Cortex of kidney (tissue), 1 donor: ENCODE data around the gene SLC44A1.

Source experiments
- DNase-seq: peaks from one replicate; lab custom pipeline; 2025; lab: John Stamatoyannopoulos, UW

Gene SLC44A1

DNA sequence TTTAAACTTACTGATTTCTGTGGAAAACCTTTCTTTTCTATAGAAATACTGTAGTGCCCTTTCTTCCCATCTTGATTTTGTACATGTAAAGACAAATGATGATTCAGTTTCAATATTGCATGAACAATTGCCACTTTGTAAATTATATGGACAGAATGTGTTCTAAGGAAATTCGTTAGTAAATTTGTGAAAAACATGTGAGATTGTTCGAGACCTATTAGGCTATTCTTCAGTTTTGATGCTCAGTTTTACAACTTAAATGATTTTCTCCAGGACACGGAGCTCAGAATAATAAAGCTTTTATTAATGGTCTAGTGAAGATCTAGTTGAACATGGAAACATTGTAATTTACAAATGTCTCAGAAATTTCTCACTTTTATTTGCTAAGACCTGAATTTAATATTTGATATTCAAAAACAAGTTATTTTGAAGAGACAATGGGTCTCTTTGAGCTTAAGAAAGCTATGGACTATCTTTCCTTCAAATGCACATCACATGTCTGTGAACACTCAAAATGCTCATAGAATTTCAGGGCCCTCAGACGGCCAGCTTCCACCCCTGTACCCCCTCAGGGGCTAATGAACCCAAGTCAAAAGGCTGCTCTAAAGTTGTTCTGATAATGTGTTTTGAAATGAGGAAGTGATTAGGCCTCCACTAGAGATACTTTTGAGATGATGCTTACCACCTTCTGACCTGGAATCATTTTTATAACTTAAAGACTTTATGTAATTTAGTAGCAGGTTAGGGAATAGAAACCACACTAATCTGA lies 149.3 kb downstream of the SLC44A1 start:
- DNase-seq = no peak

DNA sequence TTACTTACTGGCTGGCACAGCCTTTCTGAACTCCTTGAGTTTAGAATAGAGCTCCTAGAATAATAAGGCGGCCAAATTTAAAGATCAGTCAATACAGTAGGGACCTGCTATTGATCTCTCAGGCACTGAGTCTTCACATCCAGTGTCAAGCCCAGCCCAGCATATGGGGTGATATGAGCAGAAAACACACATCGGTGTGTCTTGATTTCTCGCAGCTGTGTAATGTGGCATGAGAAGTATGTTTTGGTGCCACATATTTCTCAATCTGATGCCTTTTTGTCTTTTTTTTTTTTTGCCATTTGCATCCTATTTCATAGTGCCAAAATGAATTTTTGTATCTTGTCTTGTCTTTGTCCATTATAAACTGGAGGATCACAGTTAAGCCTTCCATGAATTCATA lies 152.0 kb downstream of the SLC44A1 start:
- no peak for DNase-seq

GRCh38 chr9:105396901-105397300 lies 152.4 kb downstream of the SLC44A1 start:
- DNase-seq = no peak

GRCh38 chr9:105399117-105399516 lies 154.7 kb downstream of the SLC44A1 start:
- DNase-seq = no peak

DNA sequence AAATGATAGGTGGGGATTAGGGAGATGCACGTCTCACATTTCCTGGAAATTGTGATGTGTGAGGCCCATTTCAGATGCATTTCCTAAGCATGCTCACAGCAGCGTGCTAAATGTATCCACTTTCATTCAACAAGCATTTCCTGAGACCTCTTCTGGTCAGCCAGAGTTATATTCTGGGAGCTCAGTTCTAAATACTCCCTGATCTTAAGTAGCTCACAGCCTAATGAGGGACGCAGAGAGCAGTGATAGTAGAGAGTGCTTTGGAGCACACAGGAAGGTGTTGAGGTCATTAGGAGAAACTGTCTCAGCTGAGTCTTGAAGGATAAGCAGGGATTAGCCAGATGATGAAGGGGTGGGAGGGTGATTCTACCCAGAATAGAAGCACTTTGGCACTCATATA lies 157.2 kb downstream of the SLC44A1 start:
- no peak for DNase-seq

- DNase-seq = no peak
Measured at GRCh38 chr9:105403552-105404248, 159.2 kb downstream of the SLC44A1 start.

DNA sequence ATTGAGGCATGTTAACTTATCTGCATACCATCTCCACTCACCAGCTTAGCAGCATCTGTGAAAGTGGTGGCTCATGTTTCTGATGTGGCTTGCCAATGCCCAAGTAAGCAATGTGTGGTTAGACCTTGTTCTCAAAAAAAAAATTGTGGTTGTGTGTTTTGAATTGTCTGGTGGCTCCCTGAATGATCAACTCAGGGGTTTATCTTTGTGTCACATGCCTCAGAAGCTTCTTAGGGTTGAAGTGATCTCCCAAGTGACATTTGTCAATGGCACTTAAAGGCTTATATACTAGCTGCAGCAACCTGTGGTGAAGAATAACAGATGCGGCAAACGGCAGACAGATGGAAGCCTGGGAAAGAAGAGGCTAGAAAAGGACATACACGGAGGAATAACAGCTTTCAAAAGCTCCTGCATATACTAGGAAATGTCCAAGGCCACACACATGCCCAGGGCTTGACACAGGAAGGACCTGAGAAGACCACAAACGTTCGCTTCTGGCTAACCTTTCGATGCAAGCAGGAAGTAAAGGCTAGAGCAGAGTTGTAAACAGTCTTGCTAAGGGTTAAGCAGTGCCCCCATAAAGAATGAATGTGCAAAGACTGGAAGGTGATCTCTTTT lies 161.2 kb downstream of the SLC44A1 start:
- no peak for DNase-seq

DNA sequence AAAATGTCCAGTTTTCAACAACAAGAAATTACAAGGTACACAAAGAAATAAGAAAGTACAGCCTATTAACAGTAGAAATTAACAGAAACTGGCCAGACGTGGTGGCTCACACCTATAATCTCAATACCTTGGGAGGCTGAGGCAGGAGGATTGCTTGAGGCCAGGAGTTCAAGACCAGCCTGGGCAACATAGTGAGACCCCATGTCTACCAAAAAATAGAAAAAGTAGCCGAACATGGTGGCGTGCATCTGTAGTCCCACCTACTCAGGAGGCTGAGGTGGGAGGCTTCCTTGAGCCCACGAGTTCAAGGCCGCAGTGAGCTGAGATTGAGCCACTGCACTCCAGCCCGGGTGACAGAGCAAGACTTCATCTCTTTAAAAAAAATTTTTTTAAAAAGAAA lies 161.9 kb downstream of the SLC44A1 start:
- DNase-seq = no peak

GRCh38 chr9:105413525-105413924 lies 169.1 kb downstream of the SLC44A1 start:
- no peak for DNase-seq

GRCh38 chr9:105414947-105415661 lies 170.7 kb downstream of the SLC44A1 start:
- DNase-seq = no peak

DNA sequence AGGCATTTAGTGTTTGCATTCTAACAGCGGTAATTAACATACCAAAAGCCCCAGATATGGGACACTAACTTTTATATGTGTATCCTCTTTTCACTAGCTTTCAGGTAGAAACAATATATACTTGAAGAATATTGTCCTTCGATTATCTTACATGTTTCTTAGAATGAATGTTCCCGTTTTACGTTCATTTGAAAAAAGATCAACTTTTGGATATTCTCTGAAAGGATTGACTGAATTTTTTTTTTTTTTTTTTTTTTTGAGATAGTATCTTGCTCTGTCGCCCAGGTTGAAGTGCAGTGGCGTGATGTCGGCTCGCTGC lies 171.2 kb downstream of the SLC44A1 start:
- DNase-seq = no peak

GRCh38 chr9:105416840-105417239 lies 172.4 kb downstream of the SLC44A1 start:
- no peak for DNase-seq

DNA sequence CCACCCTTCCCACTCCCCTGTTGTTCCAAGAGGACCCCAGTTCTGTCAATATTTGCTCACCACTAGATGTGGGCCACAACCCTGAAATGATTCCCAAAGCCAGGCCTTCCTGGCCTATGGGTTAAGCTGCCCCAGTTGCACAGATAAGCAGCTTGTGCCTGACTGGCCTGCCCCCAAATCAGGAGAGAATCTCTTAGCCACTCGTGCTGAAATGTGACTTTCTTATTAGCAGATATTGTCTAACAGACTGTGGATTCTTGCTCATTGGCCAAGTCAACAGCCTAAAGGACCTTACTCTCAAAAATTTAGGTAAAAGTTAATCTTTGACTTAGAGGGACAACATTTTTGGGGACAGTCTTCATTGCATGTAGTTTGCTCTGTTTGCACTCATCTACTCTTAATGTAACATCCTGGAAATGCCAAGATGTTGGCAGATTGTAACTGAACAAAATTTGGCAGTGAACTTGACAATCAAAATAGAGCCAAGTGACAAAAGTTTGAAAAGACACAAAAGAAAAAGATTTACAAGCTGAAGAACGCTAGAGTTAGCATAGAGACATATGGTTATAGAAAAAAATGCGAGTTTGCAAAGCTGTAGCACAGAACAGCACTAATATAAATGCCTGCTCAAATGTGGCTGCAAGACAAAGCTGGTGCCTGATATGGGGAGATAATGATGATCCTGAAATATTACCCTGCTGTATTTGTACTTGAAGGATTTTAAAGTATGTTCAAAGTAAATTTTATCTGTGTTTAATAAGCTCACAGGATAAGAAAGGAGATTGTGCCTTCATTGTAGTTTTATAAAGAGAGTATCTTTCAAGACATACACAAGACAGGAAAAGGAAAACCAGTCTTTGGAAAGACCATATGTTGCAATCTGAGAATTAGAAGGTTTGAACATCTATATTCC lies 174.4 kb downstream of the SLC44A1 start:
- no peak for DNase-seq

DNA sequence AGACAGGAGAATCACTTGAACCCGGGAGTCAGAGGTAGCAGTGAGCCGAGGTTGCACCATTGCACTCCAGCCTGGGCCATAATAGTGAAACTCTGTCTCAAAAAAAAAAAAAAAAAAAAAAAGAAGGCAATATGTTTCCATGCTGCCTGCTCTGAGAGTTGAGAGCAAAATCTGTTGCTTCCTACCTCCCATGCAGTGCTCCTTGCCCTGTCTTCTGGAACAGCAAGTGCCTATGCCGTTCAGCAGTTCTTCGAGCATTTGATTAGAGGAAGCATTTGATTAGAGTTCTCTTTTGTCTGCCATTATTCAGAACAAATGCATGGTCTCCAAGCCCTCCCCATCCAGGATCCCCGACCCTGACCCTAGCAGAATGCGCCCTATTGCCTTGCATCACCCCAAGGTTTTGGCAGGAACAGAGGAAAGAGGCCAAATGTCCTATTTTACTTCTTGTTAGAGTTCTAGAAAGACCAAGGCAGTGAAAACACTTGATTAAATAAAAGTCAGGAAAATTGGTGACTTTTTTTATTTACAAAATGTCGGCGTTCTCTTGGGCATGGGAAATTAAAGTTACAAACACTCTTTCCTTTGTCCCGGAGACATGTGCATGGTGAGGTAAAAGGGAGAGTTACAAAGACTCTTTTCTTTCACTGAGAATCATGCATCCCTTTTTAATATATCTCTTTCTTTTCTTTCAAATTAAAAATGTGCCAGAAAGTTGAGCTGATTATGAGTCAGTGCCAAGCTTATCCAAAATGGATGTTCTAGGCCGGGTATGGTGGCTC lies 175.6 kb downstream of the SLC44A1 start:
- DNase-seq = no peak

GRCh38 chr9:105421154-105421553 lies 176.7 kb downstream of the SLC44A1 start:
- DNase-seq = no peak

GRCh38 chr9:105421864-105422263 lies 177.4 kb downstream of the SLC44A1 start:
- no peak for DNase-seq

- no peak for DNase-seq
Measured at GRCh38 chr9:105425816-105426433, 181.5 kb downstream of the SLC44A1 start.

DNA sequence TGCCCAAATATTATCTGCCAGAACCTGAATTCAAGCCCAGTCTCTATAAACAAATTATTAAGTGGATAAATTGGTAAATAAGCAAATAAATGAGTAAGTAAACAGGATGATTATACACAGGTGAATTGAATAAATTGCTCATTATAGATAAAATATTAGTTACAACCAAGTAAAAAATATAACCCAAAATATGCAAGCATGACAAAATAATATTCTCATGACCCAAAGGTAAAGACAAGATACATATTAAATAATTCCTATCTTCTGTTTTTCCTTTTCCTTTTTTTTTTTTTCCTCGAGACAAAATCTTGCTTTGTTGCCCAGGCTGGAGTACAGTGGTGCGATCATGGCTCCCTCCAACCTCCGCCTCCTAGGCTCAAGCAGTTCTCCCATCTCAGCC lies 182.2 kb downstream of the SLC44A1 start:
- no peak for DNase-seq

DNA sequence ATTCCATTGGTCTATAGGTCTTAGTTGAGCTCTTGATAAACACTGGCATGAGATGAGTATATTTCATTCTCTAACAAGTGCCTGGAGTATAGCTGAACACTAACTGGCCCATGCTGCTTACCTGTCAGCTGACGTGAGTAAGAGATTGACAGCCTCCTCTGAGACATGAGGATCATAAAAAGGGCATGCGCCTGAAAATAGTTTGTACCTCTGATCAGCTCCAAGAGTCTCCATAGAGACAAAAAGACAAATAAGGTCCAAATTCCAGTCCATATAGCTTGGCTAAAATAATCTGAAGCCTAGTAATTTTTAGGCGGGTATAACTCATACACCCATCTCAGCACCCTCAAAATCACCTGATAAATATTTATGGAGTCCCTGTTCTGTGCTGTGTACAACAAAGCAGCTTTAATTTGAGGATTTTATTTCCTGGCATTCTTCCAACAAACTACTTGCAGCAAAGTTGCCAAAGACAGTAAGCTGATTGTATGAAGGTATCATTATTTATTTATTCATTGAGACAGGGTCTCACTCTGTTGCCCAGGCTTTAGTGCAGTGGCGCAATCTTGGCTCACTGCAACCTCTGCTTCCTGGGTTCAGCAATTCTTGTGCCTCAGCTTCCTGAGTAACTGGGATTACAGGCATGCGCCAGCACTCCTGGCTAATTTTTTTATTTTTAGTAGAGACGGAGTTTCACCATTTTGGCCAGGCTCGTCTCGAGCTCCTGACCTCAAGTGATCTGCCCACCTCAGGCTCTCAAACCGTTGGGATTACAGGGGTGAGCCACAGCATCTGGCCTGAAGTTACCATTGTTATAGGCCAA lies 187.2 kb downstream of the SLC44A1 start:
- DNase-seq = no peak
